Colonic mucosa (tissue), 4 donors: ENCODE data around the gene GALNT13. TPM values are rescaled to one million over a fixed set of nuclear protein-coding genes. Genes with fewer than 3 reads are reported as not detected.

Experiments
- DNase-seq: peaks from one replicate; pipeline ENCODE4 v3.0.0-alpha.2; 2020
- H3K27ac ChIP-seq: fragments of 200-600 bp; one replicate; pipeline ENCODE4 v1.8.0; 2021
- H3K27me3 ChIP-seq: fragments of 200-600 bp; one replicate; pipeline ENCODE4 v1.8.0; 2021
- H3K36me3 ChIP-seq: fragments of 200-600 bp; one replicate; pipeline ENCODE4 v1.8.0; 2021
- H3K4me1 ChIP-seq: fragments of 200-600 bp; one replicate; pipeline ENCODE4 v1.8.0; 2021; ENCODE audit warnings: mild to moderate bottlenecking
- H3K4me3 ChIP-seq: fragments of 200-600 bp; one replicate; pipeline ENCODE4 v1.8.0; 2021
- H3K9ac ChIP-seq, 2 donors: one replicate each; pipeline ENCODE4 v1.7.0; 2013; ENCODE audit warnings: control low read depth in 2 of 2, low read depth in 2 of 2, low read length in 2 of 2
- H3K9me3 ChIP-seq: fragments of 200-600 bp; one replicate; pipeline ENCODE4 v1.8.0; 2021
- CTCF ChIP-seq: fragments of 200-600 bp; IDR thresholded peaks from one replicate; pipeline ENCODE4 v1.8.0; 2022; ENCODE audit warnings: antibody characterized with exemption, mild to moderate bottlenecking
- intact Hi-C: fragments of 100-400 bp; cut with DNase I; formaldehyde crosslinking; loops from one replicate; pipeline ENCODE4 v1.14.1; 2022
- total RNA-seq, 2 donors: library from RNA; stranded (reverse); fragmentation: NEBNext Ultra II Directional in 1 of 2; extraction: Animal tissue kit (Norgen Biotek cat#: 25700) in 1 of 2; gene quantifications; one replicate each; pipeline ENCODE4 v1.2.1, GENCODE V29; 2021
- donor health status: healthy.
- donor health status: DM: no; HTN: no; CAD: no.
- donor health status: DM: no; HTN: no; CAD: no.

GALNT13 gene
- total RNA-seq, 2 donors from 2014 or later = 0.07 to 0.40 TPM

DNA sequence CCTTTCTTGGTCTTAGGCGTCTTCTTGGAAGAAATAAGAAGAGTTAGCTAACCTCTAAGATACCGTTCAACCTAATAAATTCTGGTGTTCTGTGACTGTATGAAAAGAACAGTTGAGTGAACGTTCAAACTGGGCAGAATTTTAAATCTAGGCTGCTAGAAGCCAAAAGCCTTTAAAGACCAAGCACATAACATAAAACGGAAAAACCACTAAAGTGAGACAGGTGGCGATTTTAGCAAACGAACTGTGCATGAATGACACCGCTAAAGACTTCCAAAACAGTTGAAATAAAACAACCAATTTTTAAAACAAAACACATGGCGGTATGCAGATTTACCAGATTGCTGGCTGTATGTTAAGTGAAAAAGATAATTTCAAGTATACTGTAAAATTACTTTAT lies 73.1 kb downstream of the GALNT13 start:
- Histone ChIP-seq H3K4me1 (no peaks in the 10 kb centered on the region), H3K36me3 (no peaks in the 10 kb centered on the region), H3K27me3 (no peaks in the 10 kb centered on the region), H3K27ac (no peak overlapping the region), H3K9me3 (no peaks in the 10 kb centered on the region), H3K9ac (no peak overlapping the region), H3K4me3 (no peak overlapping the region)
- no peak for DNase-seq
- TF ChIP-seq CTCF = no peak
- intact Hi-C loops = no loop called here

DNA sequence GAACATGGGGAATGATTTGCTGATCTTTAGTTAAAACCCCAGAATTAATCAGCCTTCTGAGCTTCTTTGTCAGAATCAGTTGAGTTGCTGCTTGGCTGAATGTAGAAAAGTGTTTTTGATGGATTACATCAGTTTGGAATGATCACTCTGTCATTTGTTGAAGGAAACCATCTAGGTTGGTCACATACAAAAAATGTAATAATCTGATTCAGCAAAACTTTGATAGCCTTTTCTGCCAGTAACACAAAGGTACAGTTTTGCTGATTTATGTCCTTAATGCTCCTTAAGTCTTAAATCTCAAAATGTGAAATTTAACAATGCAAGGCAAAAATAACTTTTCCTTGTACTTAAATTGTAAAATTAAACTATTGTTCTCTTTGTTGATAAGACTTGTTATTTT lies 74.3 kb downstream of the GALNT13 start:
- H3K36me3 ChIP-seq = no peaks in the 10 kb centered on the region
- intact Hi-C loops = no loop called here
- DNase-seq = no peak
- no peak overlapping the region for H3K27ac ChIP-seq
- H3K4me1 ChIP-seq = no peaks in the 10 kb centered on the region
- H3K27me3 ChIP-seq = no peaks in the 10 kb centered on the region
- no peak for TF ChIP-seq CTCF
- H3K9ac ChIP-seq = no peak overlapping the region
- no peaks in the 10 kb centered on the region for H3K9me3 ChIP-seq
- no peak overlapping the region for H3K4me3 ChIP-seq

DNA sequence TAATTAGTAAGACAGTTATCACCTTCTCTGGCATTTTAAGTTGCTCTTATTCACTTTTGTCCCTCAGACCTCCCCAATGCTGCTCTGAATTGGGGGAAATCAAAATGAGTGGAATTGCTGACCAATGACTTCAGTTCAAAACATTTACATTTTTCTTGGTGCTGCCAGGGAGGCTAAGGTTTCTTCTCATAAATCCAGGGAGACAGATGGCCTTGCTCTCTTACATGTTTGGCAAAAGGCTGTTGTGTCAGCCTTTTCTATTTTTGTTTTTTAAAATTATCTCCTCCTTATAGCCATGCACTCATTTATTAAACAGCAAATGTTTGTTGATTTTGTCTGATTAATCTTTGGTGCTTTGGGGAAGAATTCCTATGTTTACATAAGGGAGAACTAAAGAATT lies 82.0 kb downstream of the GALNT13 start:
- no peak for DNase-seq
- Histone ChIP-seq H3K4me1 (no peaks in the 10 kb centered on the region), H3K27me3 (no peaks in the 10 kb centered on the region), H3K9ac (no peak overlapping the region), H3K27ac (no peak overlapping the region), H3K4me3 (no peak overlapping the region), H3K9me3 (no peaks in the 10 kb centered on the region), H3K36me3 (no peaks in the 10 kb centered on the region)
- no peak for TF ChIP-seq CTCF
- intact Hi-C loops = no loop called here

GRCh38 chr2:153963256-153963655 lies 91.5 kb downstream of the GALNT13 start:
- TF ChIP-seq CTCF = no peak
- DNase-seq = no peak
- intact Hi-C loops = no loop called here
- no peak overlapping the region for H3K4me3 ChIP-seq
- no peak overlapping the region for H3K9ac ChIP-seq
- no peaks in the 10 kb centered on the region for H3K36me3 ChIP-seq
- no peaks in the 10 kb centered on the region for H3K27me3 ChIP-seq
- no peaks in the 10 kb centered on the region for H3K4me1 ChIP-seq
- H3K9me3 ChIP-seq = no peaks in the 10 kb centered on the region
- H3K27ac ChIP-seq = no peak overlapping the region

- intact Hi-C loops = no loop called here
- no peaks in the 10 kb centered on the region for H3K27me3 ChIP-seq
- H3K9me3 ChIP-seq = no peaks in the 10 kb centered on the region
- H3K36me3 ChIP-seq = no peaks in the 10 kb centered on the region
- H3K9ac ChIP-seq = no peak overlapping the region
- no peak overlapping the region for H3K27ac ChIP-seq
- H3K4me3 ChIP-seq = no peak overlapping the region
- no peak for DNase-seq
- H3K4me1 ChIP-seq = no peaks in the 10 kb centered on the region
- TF ChIP-seq CTCF = no peak
Measured at GRCh38 chr2:153967248-153967973, 95.7 kb downstream of the GALNT13 start.
